HepG2 (cell line): ENCODE measurements around the gene GPR158. TPM values are rescaled to one million over a fixed set of nuclear protein-coding genes. Genes with fewer than 3 reads are reported as not detected.

Experiments used
- HNRNPH1 ChIP-seq: fragments of 200-400 bp; formaldehyde crosslinking; optimal IDR thresholded peaks from 2 replicates; pipeline ENCODE3; 2017; ENCODE audit warnings: mild to moderate bottlenecking, low read depth, low read length
- THAP11 ChIP-seq: IDR thresholded peaks from 2 replicates; pipeline ENCODE4 v1.6.1; 2016; ENCODE audit warnings: missing biosample characterization, missing genetic modification reagents
- ZFP90 ChIP-seq: sonication (generic); formaldehyde crosslinking; IDR thresholded peaks from 2 replicates; pipeline ENCODE4 v1.8.0; 2022; ENCODE audit warnings: missing genetic modification reagents, mild to moderate bottlenecking, inconsistent platforms, borderline replicate concordance
- ZNF317 ChIP-seq: sonication (generic); formaldehyde crosslinking; IDR thresholded peaks from 2 replicates; pipeline ENCODE4 v1.5.0; 2020; ENCODE audit warnings: mild to moderate bottlenecking, missing genetic modification reagents
- ZNF703 ChIP-seq: sonication (generic); formaldehyde crosslinking; IDR thresholded peaks from 2 replicates; pipeline ENCODE4 v1.5.1; 2020; ENCODE audit warnings: missing genetic modification reagents, mild to moderate bottlenecking, moderate library complexity, borderline replicate concordance
- polyA plus RNA-seq, 8 experiments: library from polyadenylated mRNA; depleted of rRNA in 3 of 8; stranded (reverse) in 7 of 8; unstranded in 1 of 8; fragments of >200 nt; fragmentation: Illumina TruSeq in 4 of 8; extraction: Trizol in 4 of 8; gene quantifications; 2 replicates each; pipeline versions ENCODE4 v1.2.1 to v1.2.3, GENCODE V29; 2011 to 2016; ENCODE audit warnings: low read depth in 4 of 8, missing spikeins in 1 of 8, mixed read lengths in 1 of 8; ENCODE audit not compliant: insufficient read depth in 1 of 8
- total RNA-seq, 5 experiments: library from RNA; depleted of rRNA; stranded (reverse); fragments of >200 nt; fragmentation: Illumina TruSeq; extraction: Trizol; gene quantifications; 2 replicates each; pipeline ENCODE4 v1.2.3, GENCODE V29; 2016; ENCODE audit warnings: low read depth in 1 of 5
- TF ChIP-seq, protein P1 (sequence below): sonication (generic); formaldehyde crosslinking; IDR thresholded peaks from 2 replicates; pipeline ENCODE4 v1.5.1; 2020; ENCODE audit warnings: mild to moderate bottlenecking, moderate library complexity, missing genetic modification reagents
- TF ChIP-seq, protein P2 (sequence below): sonication (generic); formaldehyde crosslinking; IDR thresholded peaks from 2 replicates; pipeline ENCODE4 v1.4.0; 2020; ENCODE audit warnings: missing genetic modification reagents, mild to moderate bottlenecking, borderline replicate concordance

GPR158 gene
- total and polyA plus RNA-seq, 2 of the 13 experiments (the other 11 are each of a cell fraction or from before 2014, with no cell fraction given), result not detected

DNA sequence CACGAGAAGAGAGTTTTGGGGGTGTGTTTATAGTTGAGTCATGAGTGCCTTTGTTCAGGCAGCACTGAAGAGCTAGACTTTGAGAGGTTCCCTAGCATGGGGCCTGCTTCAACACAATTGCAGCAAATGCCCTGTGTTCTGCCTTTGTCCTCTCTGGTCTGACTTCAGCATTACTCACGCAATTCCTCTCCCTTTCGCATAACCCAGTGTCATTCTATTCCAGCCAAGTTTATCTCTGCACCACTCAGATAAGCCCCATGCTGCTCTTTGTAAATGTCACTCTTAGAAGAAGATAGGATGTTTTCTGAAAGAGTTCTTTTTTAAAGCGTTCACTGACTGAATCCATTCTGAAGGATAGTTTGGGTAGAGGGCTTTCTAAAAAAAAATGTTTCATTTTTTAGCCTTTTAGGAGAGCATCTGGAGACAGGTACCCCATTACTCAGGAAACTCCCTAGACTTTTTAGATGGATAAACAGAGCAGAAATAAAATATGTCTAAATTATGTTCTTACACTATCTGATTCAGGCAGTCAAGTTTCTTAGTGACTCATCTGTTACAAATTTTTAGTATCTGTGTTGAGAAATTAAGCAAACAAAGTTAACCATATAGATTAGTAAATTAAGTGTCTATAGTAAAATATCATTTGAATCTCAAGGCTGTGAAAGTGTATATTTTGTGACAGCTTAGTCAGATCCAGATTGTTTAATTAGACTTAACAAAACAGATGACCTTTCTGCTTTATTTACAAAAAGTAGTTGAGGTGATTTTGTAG, 318.5 kb downstream of the GPR158 start (continued):
- no peak for TF ChIP-seq HNRNPH1
- TF ChIP-seq ZFP90 (CRISPR knock-in tag), result no peak
- TF ChIP-seq, protein P1, sequence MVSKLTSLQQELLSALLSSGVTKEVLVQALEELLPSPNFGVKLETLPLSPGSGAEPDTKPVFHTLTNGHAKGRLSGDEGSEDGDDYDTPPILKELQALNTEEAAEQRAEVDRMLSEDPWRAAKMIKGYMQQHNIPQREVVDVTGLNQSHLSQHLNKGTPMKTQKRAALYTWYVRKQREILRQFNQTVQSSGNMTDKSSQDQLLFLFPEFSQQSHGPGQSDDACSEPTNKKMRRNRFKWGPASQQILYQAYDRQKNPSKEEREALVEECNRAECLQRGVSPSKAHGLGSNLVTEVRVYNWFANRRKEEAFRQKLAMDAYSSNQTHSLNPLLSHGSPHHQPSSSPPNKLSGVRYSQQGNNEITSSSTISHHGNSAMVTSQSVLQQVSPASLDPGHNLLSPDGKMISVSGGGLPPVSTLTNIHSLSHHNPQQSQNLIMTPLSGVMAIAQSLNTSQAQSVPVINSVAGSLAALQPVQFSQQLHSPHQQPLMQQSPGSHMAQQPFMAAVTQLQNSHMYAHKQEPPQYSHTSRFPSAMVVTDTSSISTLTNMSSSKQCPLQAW, result no peak
- TF ChIP-seq ZNF703 (CRISPR knock-in tag), result no peak
- TF ChIP-seq, protein P2, sequence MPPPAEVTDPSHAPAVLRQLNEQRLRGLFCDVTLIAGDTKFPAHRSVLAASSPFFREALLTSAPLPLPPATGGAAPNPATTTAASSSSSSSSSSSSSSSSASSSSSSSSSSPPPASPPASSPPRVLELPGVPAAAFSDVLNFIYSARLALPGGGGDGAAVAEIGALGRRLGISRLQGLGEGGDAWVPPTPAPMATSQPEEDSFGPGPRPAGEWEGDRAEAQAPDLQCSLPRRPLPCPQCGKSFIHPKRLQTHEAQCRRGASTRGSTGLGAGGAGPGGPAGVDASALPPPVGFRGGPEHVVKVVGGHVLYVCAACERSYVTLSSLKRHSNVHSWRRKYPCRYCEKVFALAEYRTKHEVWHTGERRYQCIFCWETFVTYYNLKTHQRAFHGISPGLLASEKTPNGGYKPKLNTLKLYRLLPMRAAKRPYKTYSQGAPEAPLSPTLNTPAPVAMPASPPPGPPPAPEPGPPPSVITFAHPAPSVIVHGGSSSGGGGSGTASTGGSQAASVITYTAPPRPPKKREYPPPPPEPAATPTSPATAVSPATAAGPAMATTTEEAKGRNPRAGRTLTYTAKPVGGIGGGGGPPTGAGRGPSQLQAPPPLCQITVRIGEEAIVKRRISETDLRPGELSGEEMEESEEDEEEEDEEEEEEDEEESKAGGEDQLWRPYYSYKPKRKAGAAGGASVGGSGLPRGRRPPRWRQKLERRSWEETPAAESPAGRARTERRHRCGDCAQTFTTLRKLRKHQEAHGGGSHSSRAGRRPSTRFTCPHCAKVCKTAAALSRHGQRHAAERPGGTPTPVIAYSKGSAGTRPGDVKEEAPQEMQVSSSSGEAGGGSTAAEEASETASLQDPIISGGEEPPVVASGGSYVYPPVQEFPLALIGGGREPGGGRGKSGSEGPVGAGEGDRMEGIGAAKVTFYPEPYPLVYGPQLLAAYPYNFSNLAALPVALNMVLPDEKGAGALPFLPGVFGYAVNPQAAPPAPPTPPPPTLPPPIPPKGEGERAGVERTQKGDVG (CRISPR knock-in tag), result no peak
- TF ChIP-seq THAP11 (CRISPR knock-in tag), result no peak
- no peak for TF ChIP-seq ZNF317 (CRISPR knock-in tag)
